SK-N-SH (cell line): ENCODE data around the gene HMG20A. TPM values are rescaled to one million over a fixed set of nuclear protein-coding genes. Genes with fewer than 3 reads are reported as not detected.

Experiments used
- CTCF ChIA-PET: fragments of 300-600, 350-600 bp; formaldehyde crosslinking; extraction: SDS; loops from one replicate; lab custom pipeline; 2021; lab: Yijun Ruan, JAX
- POLR2A ChIA-PET: fragments of 350-600 bp; sonication (Branson Sonifier 250); formaldehyde crosslinking; extraction: SDS; loops from one replicate; lab custom pipeline; 2020; ENCODE audit warnings: antibody characterized with exemption, inconsistent platforms; lab: Yijun Ruan, JAX
- DNase-seq: peaks from one replicate; pipeline ENCODE4 v3.0.0; 2012
- H2AFZ ChIP-seq: fragments of 200-600 bp; sonication (generic); 2 replicates; pipeline ENCODE4 v1.8.1; 2016; ENCODE audit warnings: antibody characterized with exemption, mild to moderate bottlenecking, low read depth
- H3F3A ChIP-seq: fragments of 200-600 bp; sonication (generic); replicated peaks from 2 replicates; pipeline ENCODE3; 2016; ENCODE audit warnings: antibody characterized with exemption, mild to moderate bottlenecking; ENCODE audit not compliant: insufficient read depth
- H3K27ac ChIP-seq, 2 experiments: fragments of 200-500 bp in 1 of 2; fragments of 200-600 bp in 1 of 2; sonication (Bioruptor generic) in 1 of 2; sonication (generic), shearing (Covaris generic) in 1 of 2; 2 replicates each; pipeline versions ENCODE4 v1.5.1 to v1.6.1; 2014 to 2016; ENCODE audit warnings: low read depth in 2 of 2, inconsistent platforms in 1 of 2, low read length in 1 of 2, mild to moderate bottlenecking in 1 of 2, mixed read lengths in 1 of 2
- H3K27me3 ChIP-seq: fragments of 200-600 bp; sonication (generic), shearing (Covaris generic); 2 replicates; pipeline ENCODE4 v1.6.1; 2016; ENCODE audit warnings: mixed run types; ENCODE audit not compliant: insufficient read depth
- H3K36me3 ChIP-seq, 2 experiments: fragments of 200-500 bp in 1 of 2; fragments of 200-600 bp in 1 of 2; sonication (Bioruptor generic) in 1 of 2; sonication (generic) in 1 of 2; replicated peaks in 1 of 2; 2 replicates each; pipeline versions ENCODE3 to v1.5.1; 2014 to 2016; ENCODE audit warnings: low read length in 1 of 2, mild to moderate bottlenecking in 1 of 2; ENCODE audit not compliant: insufficient read depth in 2 of 2, control insufficient read depth in 1 of 2
- H3K4me1 ChIP-seq, 2 experiments: fragments of 200-500 bp in 1 of 2; fragments of 200-600 bp in 1 of 2; sonication (Bioruptor generic) in 1 of 2; sonication (generic), shearing (Covaris generic) in 1 of 2; 2 replicates each; pipeline versions ENCODE4 v1.5.1 to v1.6.1; 2014 to 2016; ENCODE audit warnings: low read depth in 1 of 2, low read length in 1 of 2, mixed run types in 1 of 2; ENCODE audit not compliant: insufficient read depth in 2 of 2, control insufficient read depth in 1 of 2
- H3K4me2 ChIP-seq: fragments of 200-600 bp; sonication (generic), shearing (Covaris generic); 2 replicates; pipeline ENCODE4 v1.6.1; 2017; ENCODE audit warnings: mixed run types
- H3K4me3 ChIP-seq, 2 experiments: fragments of 200-500 bp in 1 of 2; fragments of 200-600 bp in 1 of 2; sonication (Bioruptor generic) in 1 of 2; sonication (generic), shearing (Covaris generic) in 1 of 2; 2 replicates each; pipeline versions ENCODE4 v1.5.1 to v1.8.1; 2014 to 2016; ENCODE audit warnings: low read depth in 2 of 2, inconsistent platforms in 1 of 2, low read length in 1 of 2, mild to moderate bottlenecking in 1 of 2, mixed read lengths in 1 of 2, moderate library complexity in 1 of 2
- H3K79me2 ChIP-seq: fragments of 200-600 bp; sonication (generic); 2 replicates; pipeline ENCODE4 v1.8.1; 2017; ENCODE audit warnings: mild to moderate bottlenecking; ENCODE audit not compliant: insufficient read depth
- H3K9ac ChIP-seq: fragments of 200-600 bp; sonication (generic); 2 replicates; pipeline ENCODE4 v1.6.1; 2017; ENCODE audit warnings: mixed run types
- H3K9me2 ChIP-seq: fragments of 200-600 bp; sonication (generic); 2 replicates; pipeline ENCODE4 v1.6.1; 2017; ENCODE audit warnings: mixed run types
- H3K9me3 ChIP-seq: fragments of 200-600 bp; sonication (generic); 2 replicates; pipeline ENCODE4 v1.6.1; 2017; ENCODE audit warnings: mixed run types, mild to moderate bottlenecking, moderate library complexity
- H4K20me1 ChIP-seq: fragments of 200-600 bp; sonication (generic); 2 replicates; pipeline ENCODE4 v1.6.1; 2017; ENCODE audit warnings: mild to moderate bottlenecking, mixed run types; ENCODE audit not compliant: insufficient read depth
- EP300 ChIP-seq, 2 experiments: IDR thresholded peaks; 2 replicates each; pipeline versions ENCODE4 v1.4.0 to v1.6.1; 2012; ENCODE audit warnings: borderline replicate concordance in 1 of 2, low read depth in 1 of 2, low read length in 1 of 2
- FOXM1 ChIP-seq: IDR thresholded peaks from 2 replicates; pipeline ENCODE4 v1.4.0; 2012; ENCODE audit warnings: low read depth, mild to moderate bottlenecking
- GABPA ChIP-seq: IDR thresholded peaks from 2 replicates; pipeline ENCODE4 v1.4.0; 2012; ENCODE audit warnings: low read depth, mild to moderate bottlenecking
- GATA2 ChIP-seq: sonication (generic); formaldehyde crosslinking; IDR thresholded peaks from 2 replicates; pipeline ENCODE4 v1.5.0; 2020; ENCODE audit warnings: mild to moderate bottlenecking, missing genetic modification reagents
- JUND ChIP-seq: IDR thresholded peaks from 2 replicates; pipeline ENCODE4 v1.4.0; 2012
- MEF2A ChIP-seq: IDR thresholded peaks from 2 replicates; pipeline ENCODE4 v1.4.0; 2012; ENCODE audit warnings: low read depth, borderline replicate concordance
- MXI1 ChIP-seq: IDR thresholded peaks from 2 replicates; pipeline ENCODE4 v1.6.1; 2012; ENCODE audit warnings: mild to moderate bottlenecking, low read depth, low read length, improper control_type of control experiment
- POLR2AphosphoS5 ChIP-seq: IDR thresholded peaks from 2 replicates; pipeline ENCODE4 v1.6.1; 2012; ENCODE audit warnings: low read depth, low read length
- RAD21 ChIP-seq: IDR thresholded peaks from 2 replicates; pipeline ENCODE4 v1.6.1; 2012; ENCODE audit warnings: mild to moderate bottlenecking, low read length
- SIN3A ChIP-seq: IDR thresholded peaks from 2 replicates; pipeline ENCODE4 v1.6.1; 2012; ENCODE audit warnings: low read depth, mild to moderate bottlenecking, low read length, moderate library complexity, borderline replicate concordance
- TEAD4 ChIP-seq: IDR thresholded peaks from 2 replicates; pipeline ENCODE4 v1.4.0; 2012; ENCODE audit warnings: mild to moderate bottlenecking, borderline replicate concordance; ENCODE audit not compliant: insufficient read depth
- WGBS: methylation state at CpG from one replicate; pipeline ENCODE4 v1.1.6; 2017; ENCODE audit warnings: low lambda C conversion rate; 5-methylcytosine and 5-hydroxymethylcytosine counted together
- polyA plus RNA-seq, 3 experiments: library from polyadenylated mRNA; depleted of rRNA; stranded (reverse); fragments of >200 nt; gene quantifications; 2 replicates each; pipeline ENCODE4 v1.2.3, GENCODE V29; 2012
- TF ChIP-seq, protein P1 (sequence below): IDR thresholded peaks from 2 replicates; pipeline ENCODE4 v1.4.0; 2012; ENCODE audit warnings: low read depth, borderline replicate concordance
- TF ChIP-seq, protein P2 (sequence below): IDR thresholded peaks from 2 replicates; pipeline ENCODE4 v1.6.1; 2012; ENCODE audit warnings: mild to moderate bottlenecking, low read depth, low read length, moderate library complexity
- TF ChIP-seq, protein P3 (sequence below): IDR thresholded peaks from 2 replicates; pipeline ENCODE4 v1.4.0; 2012; ENCODE audit warnings: low read depth
- TF ChIP-seq, protein P4 (sequence below): IDR thresholded peaks from 2 replicates; pipeline ENCODE4; 2012
- TF ChIP-seq, protein P5 (sequence below): fragments of 150-350 bp; IDR thresholded peaks from 2 replicates; pipeline ENCODE4 v1.6.1; 2016; ENCODE audit warnings: mild to moderate bottlenecking, low read depth, low read length
- TF ChIP-seq, protein P6 (sequence below): IDR thresholded peaks from 2 replicates; pipeline ENCODE4 v1.4.0; 2012; ENCODE audit warnings: low read depth, borderline replicate concordance
- TF ChIP-seq, protein P7 (sequence below): fragments of 150-350 bp; IDR thresholded peaks from 2 replicates; pipeline ENCODE4 v1.6.1; 2017; ENCODE audit warnings: antibody characterized with exemption, low read length, low read depth, borderline replicate concordance

Gene HMG20A
- polyA plus RNA-seq, 1 of the 3 experiments (the other 2 are of a cell fraction): 27.7 TPM

DNA sequence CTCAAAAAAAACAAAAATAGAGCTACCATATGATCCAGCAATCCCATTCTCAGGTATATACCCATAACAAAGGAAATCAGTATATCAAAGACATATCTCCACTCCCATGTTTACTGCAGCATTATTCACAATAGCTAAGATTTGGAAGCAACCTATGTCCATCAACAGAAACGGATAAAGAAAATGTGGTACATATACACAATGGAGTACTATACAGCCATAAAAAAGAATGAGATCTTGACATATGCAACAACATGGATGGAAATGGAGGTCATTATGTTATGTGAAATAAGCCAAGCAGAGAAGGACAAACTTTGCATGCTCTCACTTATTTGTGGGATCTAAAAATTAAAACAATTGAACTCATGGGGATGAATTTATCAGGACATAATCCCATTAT, 20.4 kb upstream of the HMG20A start:
- DNase-seq: no peak
- 93% methylated on average over 1 of the region's 1 CpG for WGBS
- H4K20me1 ChIP-seq: peaks cover 30% of the 10 kb centered on the region
- peaks cover 94% of the 10 kb centered on the region for H3K79me2 ChIP-seq
- H3K9me3 ChIP-seq: 0 out of 2 replicates have a peak, but pooled peaks cover 33% of the 10 kb centered on the region
- peaks cover 31% of the 10 kb centered on the region for H3F3A ChIP-seq
- no peak overlapping the region for H3K27ac ChIP-seq
- H3K4me1 ChIP-seq: peaks cover 0 to 10% of the 10 kb centered on the region in 2 experiments; a peak in 2 of 4 replicates
- H3K4me3 ChIP-seq: no peak overlapping the region
- H3K9ac ChIP-seq: no peak overlapping the region
- H3K9me2 ChIP-seq: no peaks in the 10 kb centered on the region
- peaks cover 0 to 30% of the 10 kb centered on the region in 2 experiments for H3K36me3 ChIP-seq
- H3K27me3 ChIP-seq: no peaks in the 10 kb centered on the region
- CTCF ChIA-PET: no interaction called here
- H3K4me2 ChIP-seq: no peak overlapping the region
- POLR2A ChIA-PET: no interaction called here
- TF ChIP-seq, protein P1, sequence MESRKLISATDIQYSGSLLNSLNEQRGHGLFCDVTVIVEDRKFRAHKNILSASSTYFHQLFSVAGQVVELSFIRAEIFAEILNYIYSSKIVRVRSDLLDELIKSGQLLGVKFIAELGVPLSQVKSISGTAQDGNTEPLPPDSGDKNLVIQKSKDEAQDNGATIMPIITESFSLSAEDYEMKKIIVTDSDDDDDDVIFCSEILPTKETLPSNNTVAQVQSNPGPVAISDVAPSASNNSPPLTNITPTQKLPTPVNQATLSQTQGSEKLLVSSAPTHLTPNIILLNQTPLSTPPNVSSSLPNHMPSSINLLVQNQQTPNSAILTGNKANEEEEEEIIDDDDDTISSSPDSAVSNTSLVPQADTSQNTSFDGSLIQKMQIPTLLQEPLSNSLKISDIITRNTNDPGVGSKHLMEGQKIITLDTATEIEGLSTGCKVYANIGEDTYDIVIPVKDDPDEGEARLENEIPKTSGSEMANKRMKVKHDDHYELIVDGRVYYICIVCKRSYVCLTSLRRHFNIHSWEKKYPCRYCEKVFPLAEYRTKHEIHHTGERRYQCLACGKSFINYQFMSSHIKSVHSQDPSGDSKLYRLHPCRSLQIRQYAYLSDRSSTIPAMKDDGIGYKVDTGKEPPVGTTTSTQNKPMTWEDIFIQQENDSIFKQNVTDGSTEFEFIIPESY: no peak
- TF ChIP-seq POLR2AphosphoS5 (no peak), RAD21 (no peak), SIN3A (no peak), JUND (no peak), MXI1 (no peak), GABPA (no peak), MEF2A (no peak), TEAD4 (no peak), EP300 (IDR thresholded peaks at IDR 0.05; ENCODE audit: borderline replicate concordance in 1 of 2, low read depth in 1 of 2, low read length in 1 of 2) (no peak), FOXM1 (no peak), GATA2 (no peak)
- TF ChIP-seq, protein P2, sequence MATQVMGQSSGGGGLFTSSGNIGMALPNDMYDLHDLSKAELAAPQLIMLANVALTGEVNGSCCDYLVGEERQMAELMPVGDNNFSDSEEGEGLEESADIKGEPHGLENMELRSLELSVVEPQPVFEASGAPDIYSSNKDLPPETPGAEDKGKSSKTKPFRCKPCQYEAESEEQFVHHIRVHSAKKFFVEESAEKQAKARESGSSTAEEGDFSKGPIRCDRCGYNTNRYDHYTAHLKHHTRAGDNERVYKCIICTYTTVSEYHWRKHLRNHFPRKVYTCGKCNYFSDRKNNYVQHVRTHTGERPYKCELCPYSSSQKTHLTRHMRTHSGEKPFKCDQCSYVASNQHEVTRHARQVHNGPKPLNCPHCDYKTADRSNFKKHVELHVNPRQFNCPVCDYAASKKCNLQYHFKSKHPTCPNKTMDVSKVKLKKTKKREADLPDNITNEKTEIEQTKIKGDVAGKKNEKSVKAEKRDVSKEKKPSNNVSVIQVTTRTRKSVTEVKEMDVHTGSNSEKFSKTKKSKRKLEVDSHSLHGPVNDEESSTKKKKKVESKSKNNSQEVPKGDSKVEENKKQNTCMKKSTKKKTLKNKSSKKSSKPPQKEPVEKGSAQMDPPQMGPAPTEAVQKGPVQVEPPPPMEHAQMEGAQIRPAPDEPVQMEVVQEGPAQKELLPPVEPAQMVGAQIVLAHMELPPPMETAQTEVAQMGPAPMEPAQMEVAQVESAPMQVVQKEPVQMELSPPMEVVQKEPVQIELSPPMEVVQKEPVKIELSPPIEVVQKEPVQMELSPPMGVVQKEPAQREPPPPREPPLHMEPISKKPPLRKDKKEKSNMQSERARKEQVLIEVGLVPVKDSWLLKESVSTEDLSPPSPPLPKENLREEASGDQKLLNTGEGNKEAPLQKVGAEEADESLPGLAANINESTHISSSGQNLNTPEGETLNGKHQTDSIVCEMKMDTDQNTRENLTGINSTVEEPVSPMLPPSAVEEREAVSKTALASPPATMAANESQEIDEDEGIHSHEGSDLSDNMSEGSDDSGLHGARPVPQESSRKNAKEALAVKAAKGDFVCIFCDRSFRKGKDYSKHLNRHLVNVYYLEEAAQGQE: no peak
- TF ChIP-seq, protein P3, sequence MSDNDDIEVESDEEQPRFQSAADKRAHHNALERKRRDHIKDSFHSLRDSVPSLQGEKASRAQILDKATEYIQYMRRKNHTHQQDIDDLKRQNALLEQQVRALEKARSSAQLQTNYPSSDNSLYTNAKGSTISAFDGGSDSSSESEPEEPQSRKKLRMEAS: no peak
- TF ChIP-seq, protein P4, sequence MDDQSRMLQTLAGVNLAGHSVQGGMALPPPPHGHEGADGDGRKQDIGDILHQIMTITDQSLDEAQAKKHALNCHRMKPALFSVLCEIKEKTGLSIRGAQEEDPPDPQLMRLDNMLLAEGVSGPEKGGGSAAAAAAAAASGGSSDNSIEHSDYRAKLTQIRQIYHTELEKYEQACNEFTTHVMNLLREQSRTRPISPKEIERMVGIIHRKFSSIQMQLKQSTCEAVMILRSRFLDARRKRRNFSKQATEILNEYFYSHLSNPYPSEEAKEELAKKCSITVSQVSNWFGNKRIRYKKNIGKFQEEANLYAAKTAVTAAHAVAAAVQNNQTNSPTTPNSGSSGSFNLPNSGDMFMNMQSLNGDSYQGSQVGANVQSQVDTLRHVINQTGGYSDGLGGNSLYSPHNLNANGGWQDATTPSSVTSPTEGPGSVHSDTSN: no peak
- TF ChIP-seq, protein P5, sequence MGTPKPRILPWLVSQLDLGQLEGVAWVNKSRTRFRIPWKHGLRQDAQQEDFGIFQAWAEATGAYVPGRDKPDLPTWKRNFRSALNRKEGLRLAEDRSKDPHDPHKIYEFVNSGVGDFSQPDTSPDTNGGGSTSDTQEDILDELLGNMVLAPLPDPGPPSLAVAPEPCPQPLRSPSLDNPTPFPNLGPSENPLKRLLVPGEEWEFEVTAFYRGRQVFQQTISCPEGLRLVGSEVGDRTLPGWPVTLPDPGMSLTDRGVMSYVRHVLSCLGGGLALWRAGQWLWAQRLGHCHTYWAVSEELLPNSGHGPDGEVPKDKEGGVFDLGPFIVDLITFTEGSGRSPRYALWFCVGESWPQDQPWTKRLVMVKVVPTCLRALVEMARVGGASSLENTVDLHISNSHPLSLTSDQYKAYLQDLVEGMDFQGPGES: no peak
- TF ChIP-seq, protein P6, sequence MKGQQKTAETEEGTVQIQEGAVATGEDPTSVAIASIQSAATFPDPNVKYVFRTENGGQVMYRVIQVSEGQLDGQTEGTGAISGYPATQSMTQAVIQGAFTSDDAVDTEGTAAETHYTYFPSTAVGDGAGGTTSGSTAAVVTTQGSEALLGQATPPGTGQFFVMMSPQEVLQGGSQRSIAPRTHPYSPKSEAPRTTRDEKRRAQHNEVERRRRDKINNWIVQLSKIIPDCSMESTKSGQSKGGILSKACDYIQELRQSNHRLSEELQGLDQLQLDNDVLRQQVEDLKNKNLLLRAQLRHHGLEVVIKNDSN: no peak
- TF ChIP-seq, protein P7, sequence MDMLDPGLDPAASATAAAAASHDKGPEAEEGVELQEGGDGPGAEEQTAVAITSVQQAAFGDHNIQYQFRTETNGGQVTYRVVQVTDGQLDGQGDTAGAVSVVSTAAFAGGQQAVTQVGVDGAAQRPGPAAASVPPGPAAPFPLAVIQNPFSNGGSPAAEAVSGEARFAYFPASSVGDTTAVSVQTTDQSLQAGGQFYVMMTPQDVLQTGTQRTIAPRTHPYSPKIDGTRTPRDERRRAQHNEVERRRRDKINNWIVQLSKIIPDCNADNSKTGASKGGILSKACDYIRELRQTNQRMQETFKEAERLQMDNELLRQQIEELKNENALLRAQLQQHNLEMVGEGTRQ: no peak
- no peak overlapping the region for H2AFZ ChIP-seq
